NCI-H2081 (cell line): Measurements from ENCODE around the gene SGMS1.
"Not testable (repeated sequence)": the region's sequence is repeated elsewhere in the genome, so short reads cannot be mapped to it uniquely, and the experiment has no call there.

Experiments
- DNase-seq, 2 experiments: peaks; one replicate each; lab custom pipeline; 2025; lab: John Stamatoyannopoulos, UW

The SGMS1 gene

GRCh38 chr10:50510517-50511473, 113.0 kb downstream of the SGMS1 start:
- DNase-seq = no peak

- DNase-seq = no peak
Observed at GRCh38 chr10:50508315-50509051, 115.3 kb downstream of the SGMS1 start.

GRCh38 chr10:50506861-50507573, 116.7 kb downstream of the SGMS1 start:
- DNase-seq = no peak

- no peak for DNase-seq
Observed at GRCh38 chr10:50504389-50504788, 119.4 kb downstream of the SGMS1 start.

DNA sequence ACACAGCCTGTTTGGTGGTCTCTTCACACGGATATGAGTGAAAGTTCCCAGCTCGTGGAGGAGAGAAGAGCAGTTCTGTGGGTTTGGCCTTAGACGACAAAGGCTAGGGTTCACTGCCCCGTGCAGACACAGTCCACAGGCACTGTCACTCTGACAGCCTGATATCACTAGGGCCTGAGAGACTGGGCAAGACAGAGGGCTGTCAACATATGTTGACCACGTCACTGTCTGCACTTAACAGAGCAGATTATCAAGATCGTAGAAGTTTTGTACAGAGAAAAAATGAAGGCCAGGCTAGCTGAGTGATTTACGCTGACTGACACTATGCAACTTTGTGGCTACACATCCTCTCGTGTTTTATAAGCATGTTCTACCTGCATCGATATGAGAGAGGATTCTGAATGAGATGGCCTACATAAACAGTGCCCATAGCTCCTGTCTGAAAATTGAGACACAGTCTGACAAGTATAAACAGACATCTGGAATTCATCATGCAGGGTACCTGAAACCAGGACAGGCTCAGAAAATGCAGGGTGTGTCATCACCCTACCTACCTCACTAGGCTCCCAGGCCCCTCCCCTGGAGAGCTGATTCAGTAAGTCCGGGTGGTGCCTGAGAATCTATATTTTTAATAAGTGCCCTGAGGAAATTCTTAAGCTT, 120.0 kb downstream of the SGMS1 start:
- DNase-seq = no peak

GRCh38 chr10:50503156-50503555, 120.6 kb downstream of the SGMS1 start:
- not testable (repeated sequence) for DNase-seq

- DNase-seq = no peak
Observed at GRCh38 chr10:50501924-50502452, 121.8 kb downstream of the SGMS1 start.

- no peak for DNase-seq
Observed at GRCh38 chr10:50501478-50501877, 122.3 kb downstream of the SGMS1 start.

DNA sequence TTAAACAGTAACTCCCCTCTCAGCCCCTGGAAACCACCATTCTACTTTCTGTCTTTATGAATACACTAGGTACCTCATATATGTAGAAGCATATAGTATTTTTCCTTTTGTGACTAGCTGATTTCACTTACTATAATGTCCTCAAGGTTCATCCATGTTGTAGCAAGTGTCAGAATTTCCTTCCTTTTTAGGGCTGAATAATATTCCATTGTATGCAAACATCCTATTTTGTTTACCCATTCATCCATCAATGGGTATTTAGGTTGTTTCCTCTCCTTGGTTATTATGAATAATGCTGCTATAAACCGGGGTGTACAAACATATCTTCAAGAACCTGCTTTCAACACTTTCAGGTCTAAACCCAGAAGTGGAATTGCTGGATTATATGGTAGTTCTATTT, 125.3 kb downstream of the SGMS1 start:
- no peak for DNase-seq

- no peak for DNase-seq
Observed at GRCh38 chr10:50497758-50498157, 126.0 kb downstream of the SGMS1 start.

GRCh38 chr10:50496228-50496627, 127.5 kb downstream of the SGMS1 start:
- no peak for DNase-seq

GRCh38 chr10:50490241-50490640, 133.5 kb downstream of the SGMS1 start:
- no peak for DNase-seq

- DNase-seq = not testable (repeated sequence)
Observed at GRCh38 chr10:50484550-50484949, 139.2 kb downstream of the SGMS1 start.

DNA sequence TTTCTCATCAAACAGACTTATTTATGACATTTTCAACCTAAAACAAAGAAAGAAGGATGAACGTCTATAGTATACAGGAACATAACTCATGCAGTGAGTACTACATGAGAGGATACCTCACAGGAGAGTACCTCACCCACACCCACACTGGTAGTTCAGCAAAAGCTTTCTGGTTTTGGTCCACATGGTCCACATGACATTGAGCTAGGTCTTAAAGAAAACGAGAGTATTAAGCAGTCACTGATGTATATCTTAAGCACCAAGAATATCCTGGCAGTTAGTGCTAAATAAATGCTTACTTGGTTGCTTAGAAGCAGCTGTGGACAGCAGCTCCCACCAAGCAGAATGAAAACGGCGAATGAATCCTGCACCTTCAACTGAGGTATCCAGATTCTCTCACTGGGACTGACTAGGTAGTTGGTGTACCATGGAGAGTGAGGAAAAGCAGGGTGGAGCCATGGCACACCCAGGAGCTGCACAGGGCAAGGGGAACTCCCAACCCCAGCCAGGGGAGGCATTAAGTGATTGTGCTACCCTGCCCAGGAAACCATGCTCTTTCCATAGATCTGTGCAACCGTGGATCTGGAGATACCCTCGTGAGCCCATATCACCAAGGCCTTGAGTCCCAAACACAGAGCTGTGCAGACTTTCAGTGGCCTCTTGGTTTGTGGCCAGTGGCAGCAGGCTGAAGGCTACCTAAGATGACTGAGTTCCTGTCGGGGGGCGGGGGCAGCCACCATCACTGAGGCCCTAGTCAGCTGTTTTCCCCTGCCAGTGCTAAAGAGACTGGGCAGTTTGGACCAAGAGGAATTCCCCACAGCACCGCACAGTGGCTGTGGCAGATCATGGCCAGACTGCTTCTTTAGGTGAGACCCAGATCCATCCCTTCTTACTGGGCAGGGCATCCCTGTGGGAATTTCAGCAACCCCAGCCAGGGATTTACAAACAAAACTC, 143.4 kb downstream of the SGMS1 start:
- no peak for DNase-seq

DNA sequence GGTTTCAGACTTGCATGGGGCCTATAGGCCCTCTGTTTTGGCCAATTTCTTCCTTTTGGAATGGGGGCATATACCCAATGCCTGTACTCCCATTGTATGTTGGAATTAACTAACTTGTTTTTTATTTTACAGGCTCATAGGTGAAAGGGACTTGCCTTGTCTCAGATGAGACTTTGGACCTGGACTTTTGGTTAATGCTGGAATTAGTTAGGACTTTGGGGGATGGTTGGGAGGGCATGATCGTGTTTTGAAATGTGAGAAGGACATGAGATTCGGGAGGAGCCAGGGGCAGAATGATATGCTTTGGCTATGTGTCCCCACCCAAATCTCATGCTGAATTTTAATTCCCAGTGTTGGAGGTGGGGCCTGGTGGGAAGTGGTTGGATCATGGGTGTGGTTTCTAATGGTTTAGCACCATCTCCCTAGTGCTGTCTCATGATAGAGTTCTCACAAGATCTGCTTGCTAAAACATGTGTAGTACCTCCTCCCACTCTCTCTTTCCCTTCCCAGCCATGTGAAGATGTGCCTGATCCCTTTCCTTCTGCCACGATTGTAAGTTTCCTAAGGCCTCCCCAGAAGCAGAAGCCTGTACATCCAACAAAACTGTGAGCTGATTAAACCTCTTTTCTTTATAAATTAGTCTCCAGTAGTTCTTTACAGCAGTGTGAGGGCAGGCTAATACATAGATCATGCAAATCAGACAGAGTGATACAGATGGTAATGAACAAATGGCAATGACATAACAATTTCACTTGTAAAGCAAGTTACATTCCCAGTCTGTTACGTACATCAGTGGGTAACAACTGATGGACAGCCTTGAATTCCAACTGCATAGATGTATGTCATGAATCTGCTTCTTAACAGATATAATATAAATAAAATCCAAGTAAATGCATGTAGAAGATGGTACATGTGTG, 146.2 kb downstream of the SGMS1 start:
- DNase-seq = no peak

- no peak for DNase-seq
Observed at GRCh38 chr10:50473756-50474155, 150.0 kb downstream of the SGMS1 start.

GRCh38 chr10:50472914-50473313, 150.8 kb downstream of the SGMS1 start:
- no peak for DNase-seq

- DNase-seq = no peak
Observed at GRCh38 chr10:50471583-50471975, 152.2 kb downstream of the SGMS1 start.
